OCI-LY3 (cell line): ENCODE data around the gene CNTNAP1.

ENCODE experiments used
- EZH2phosphoT487 ChIP-seq: fragments of 200-600 bp; shearing (Covaris generic); IDR thresholded peaks from 2 replicates; pipeline ENCODE4 v1.6.1; 2018; ENCODE audit warnings: antibody characterized with exemption, mixed run types, low read depth
- TF ChIP-seq, protein P1 (sequence below): fragments of 200-600, 300-600 bp; sonication (generic); IDR thresholded peaks from 2 replicates; pipeline ENCODE4 v1.5.1; 2014; ENCODE audit warnings: antibody characterized with exemption, low read length, low read depth

GRCh38 chr17:42744806-42745617, 62.7 kb downstream of the CNTNAP1 start, which contains the start of gene EZH1:
- TF ChIP-seq, protein P1, sequence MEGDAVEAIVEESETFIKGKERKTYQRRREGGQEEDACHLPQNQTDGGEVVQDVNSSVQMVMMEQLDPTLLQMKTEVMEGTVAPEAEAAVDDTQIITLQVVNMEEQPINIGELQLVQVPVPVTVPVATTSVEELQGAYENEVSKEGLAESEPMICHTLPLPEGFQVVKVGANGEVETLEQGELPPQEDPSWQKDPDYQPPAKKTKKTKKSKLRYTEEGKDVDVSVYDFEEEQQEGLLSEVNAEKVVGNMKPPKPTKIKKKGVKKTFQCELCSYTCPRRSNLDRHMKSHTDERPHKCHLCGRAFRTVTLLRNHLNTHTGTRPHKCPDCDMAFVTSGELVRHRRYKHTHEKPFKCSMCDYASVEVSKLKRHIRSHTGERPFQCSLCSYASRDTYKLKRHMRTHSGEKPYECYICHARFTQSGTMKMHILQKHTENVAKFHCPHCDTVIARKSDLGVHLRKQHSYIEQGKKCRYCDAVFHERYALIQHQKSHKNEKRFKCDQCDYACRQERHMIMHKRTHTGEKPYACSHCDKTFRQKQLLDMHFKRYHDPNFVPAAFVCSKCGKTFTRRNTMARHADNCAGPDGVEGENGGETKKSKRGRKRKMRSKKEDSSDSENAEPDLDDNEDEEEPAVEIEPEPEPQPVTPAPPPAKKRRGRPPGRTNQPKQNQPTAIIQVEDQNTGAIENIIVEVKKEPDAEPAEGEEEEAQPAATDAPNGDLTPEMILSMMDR, result no peak
- TF ChIP-seq EZH2phosphoT487, result no peak
